H1 (cell line): Measurements from ENCODE around the gene PHTF2. TPM values are rescaled to one million over a fixed set of nuclear protein-coding genes. Genes with fewer than 3 reads are reported as not detected.

Source experiments
- CTCF ChIA-PET: fragments of 300-600 bp; sonication (Branson Sonifier 250); formaldehyde crosslinking; loops from one replicate; lab custom pipeline; 2021; ENCODE audit not compliant: partially characterized antibody; lab: Charles Lee
- POLR2A ChIA-PET: fragments of 300-600 bp; sonication (Branson Sonifier 250); formaldehyde crosslinking; loops from one replicate; lab custom pipeline; 2021; ENCODE audit warnings: inconsistent platforms; ENCODE audit not compliant: partially characterized antibody; lab: Charles Lee
- DNase-seq, 2 experiments: peaks; one replicate each; pipeline versions ENCODE4 v3.0.0 to v3.0.0-alpha.2; 2010 to 2022; ENCODE audit warnings: low spot score in 2 of 2, low read depth in 1 of 2, mixed read lengths in 1 of 2
- FAIRE-seq: peaks from 2 replicates; lab custom pipeline; 2011; peaks lifted over from hg19 to GRCh38; lab: Jason Lieb, UNC
- H2AFZ ChIP-seq: 2 replicates; pipeline ENCODE4 v1.8.1; 2012; ENCODE audit warnings: low read length, inconsistent platforms
- H2AK5ac ChIP-seq: 2 replicates; pipeline ENCODE4 v1.6.1; 2013; ENCODE audit warnings: low read depth, low read length
- H2BK120ac ChIP-seq: replicated peaks from 2 replicates; pipeline ENCODE3; 2013; ENCODE audit warnings: low read depth, low read length, inconsistent platforms
- H2BK12ac ChIP-seq: 2 replicates; pipeline ENCODE4 v1.6.1; 2013; ENCODE audit warnings: low read depth, low read length
- H2BK15ac ChIP-seq: 2 replicates; pipeline ENCODE4 v1.6.1; 2013; ENCODE audit warnings: low read length
- H2BK20ac ChIP-seq: 2 replicates; pipeline ENCODE4 v1.6.1; 2013; ENCODE audit warnings: low read length
- H2BK5ac ChIP-seq: 2 replicates; pipeline ENCODE4 v1.6.1; 2013; ENCODE audit warnings: low read depth, low read length
- H3K14ac ChIP-seq: 2 replicates; pipeline ENCODE4 v1.6.1; 2013; ENCODE audit warnings: inconsistent platforms; ENCODE audit not compliant: insufficient read length
- H3K18ac ChIP-seq: 2 replicates; pipeline ENCODE4 v1.6.1; 2013; ENCODE audit warnings: low read length; ENCODE audit errors: extremely low read depth
- H3K23ac ChIP-seq: 2 replicates; pipeline ENCODE4 v1.6.1; 2013; ENCODE audit warnings: inconsistent platforms; ENCODE audit not compliant: insufficient read length
- H3K23me2 ChIP-seq: 2 replicates; pipeline ENCODE4 v1.6.1; 2013; ENCODE audit warnings: low read depth, low read length
- H3K27ac ChIP-seq: 2 replicates; pipeline ENCODE4 v1.6.1; 2011; ENCODE audit warnings: low read depth, low read length, inconsistent platforms
- H3K27me3 ChIP-seq, 4 experiments: replicated peaks in 1 of 4; 1 replicate in 1 of 4; 2 replicates in 3 of 4; pipeline versions ENCODE4 v1.6.1 to v1.8.1; 2011 to 2013; ENCODE audit warnings: low read length in 3 of 4, mild to moderate bottlenecking in 3 of 4, inconsistent platforms in 2 of 4, mixed read lengths in 2 of 4, moderate library complexity in 1 of 4; ENCODE audit not compliant: control insufficient read depth in 3 of 4, insufficient read depth in 3 of 4; ENCODE audit errors: extremely low read depth in 1 of 4
- H3K36me3 ChIP-seq, 4 experiments: 2 replicates each; pipeline versions ENCODE4 v1.6.1 to v1.8.1; 2011 to 2013; ENCODE audit warnings: mild to moderate bottlenecking in 4 of 4, low read length in 3 of 4, moderate library complexity in 2 of 4, control low read depth in 1 of 4, inconsistent platforms in 1 of 4; ENCODE audit not compliant: insufficient read depth in 4 of 4, control insufficient read depth in 2 of 4
- H3K4ac ChIP-seq: replicated peaks from 2 replicates; pipeline ENCODE3; 2013; ENCODE audit warnings: low read length, low read depth, mixed read lengths, inconsistent platforms; ENCODE audit not compliant: insufficient read length
- H3K4me1 ChIP-seq, 4 experiments: replicated peaks in 1 of 4; 1 replicate in 1 of 4; 2 replicates in 3 of 4; pipeline versions ENCODE4 v1.6.1 to v1.8.1; 2011 to 2013; ENCODE audit warnings: low read length in 3 of 4, inconsistent platforms in 2 of 4, mixed read lengths in 1 of 4; ENCODE audit not compliant: insufficient read depth in 4 of 4, control insufficient read depth in 3 of 4
- H3K4me2 ChIP-seq, 2 experiments: 2 replicates each; pipeline versions ENCODE4 v1.6.1 to v1.8.1; 2011 to 2013; ENCODE audit warnings: low read depth in 2 of 2, low read length in 2 of 2, control low read depth in 1 of 2, inconsistent platforms in 1 of 2, mild to moderate bottlenecking in 1 of 2; ENCODE audit not compliant: insufficient read depth in 1 of 2
- H3K4me3 ChIP-seq, 4 experiments: fragments of 200-600, 300-600 bp in 1 of 4; sonication (generic), shearing (Covaris generic), sonication (Bioruptor Twin) in 1 of 4; 2 replicates each; pipeline versions ENCODE4 v1.5.1 to v1.8.1; 2011 to 2016; ENCODE audit warnings: low read length in 4 of 4, low read depth in 3 of 4, control low read depth in 2 of 4, inconsistent platforms in 2 of 4, mild to moderate bottlenecking in 2 of 4, mixed read lengths in 1 of 4, moderate library complexity in 1 of 4; ENCODE audit not compliant: insufficient read depth in 2 of 4; ENCODE audit errors: extremely low read depth in 1 of 4
- H3K56ac ChIP-seq: replicated peaks from 2 replicates; pipeline ENCODE3; 2013; ENCODE audit warnings: low read depth, mild to moderate bottlenecking, mixed read lengths, low read length, inconsistent platforms; ENCODE audit not compliant: insufficient read length
- H3K79me1 ChIP-seq: 2 replicates; pipeline ENCODE4 v1.6.1; 2013; ENCODE audit warnings: low read depth, low read length, control low read depth
- H3K79me2 ChIP-seq, 2 experiments: 2 replicates each; pipeline versions ENCODE4 v1.6.1 to v1.8.1; 2012 to 2013; ENCODE audit warnings: low read length in 2 of 2, mild to moderate bottlenecking in 2 of 2, inconsistent platforms in 1 of 2; ENCODE audit not compliant: insufficient read depth in 2 of 2, control insufficient read depth in 1 of 2
- H3K9ac ChIP-seq, 4 experiments: replicated peaks in 1 of 4; 1 replicate in 1 of 4; 2 replicates in 3 of 4; pipeline versions ENCODE4 v1.6.1 to v1.8.1; 2011 to 2013; ENCODE audit warnings: low read depth in 3 of 4, low read length in 3 of 4, control low read depth in 2 of 4, mild to moderate bottlenecking in 2 of 4, moderate library complexity in 2 of 4, inconsistent platforms in 1 of 4; ENCODE audit errors: extremely low read depth in 1 of 4
- H3K9me3 ChIP-seq, 2 experiments: 2 replicates each; pipeline versions ENCODE4 v1.6.1 to v1.8.1; 2012 to 2013; ENCODE audit warnings: mild to moderate bottlenecking in 2 of 2, moderate library complexity in 2 of 2, control low read depth in 1 of 2, inconsistent platforms in 1 of 2, low read depth in 1 of 2, low read length in 1 of 2, mixed read lengths in 1 of 2; ENCODE audit not compliant: insufficient read depth in 2 of 2
- H4K20me1 ChIP-seq, 2 experiments: replicated peaks in 1 of 2; 2 replicates each; pipeline versions ENCODE3 to v1.8.1; 2011 to 2013; ENCODE audit warnings: inconsistent platforms in 2 of 2, low read length in 2 of 2, mild to moderate bottlenecking in 1 of 2; ENCODE audit not compliant: insufficient read depth in 2 of 2, control insufficient read depth in 1 of 2
- H4K5ac ChIP-seq: 2 replicates; pipeline ENCODE4 v1.6.1; 2013; ENCODE audit warnings: low read length, low read depth, mixed read lengths, inconsistent platforms; ENCODE audit not compliant: insufficient read length
- H4K8ac ChIP-seq: 2 replicates; pipeline ENCODE4 v1.8.0; 2013; ENCODE audit warnings: mild to moderate bottlenecking, moderate library complexity, low read length, inconsistent platforms; ENCODE audit not compliant: insufficient read depth; ENCODE audit errors: extremely low read depth
- H4K91ac ChIP-seq: replicated peaks from 2 replicates; pipeline ENCODE3; 2013; ENCODE audit warnings: low read length, mixed read lengths, inconsistent platforms; ENCODE audit not compliant: insufficient read length
- BACH1 ChIP-seq: IDR thresholded peaks from 2 replicates; pipeline ENCODE4 v1.6.1; 2012; ENCODE audit warnings: low read length, improper control_type of control experiment
- BCL11A ChIP-seq, 2 experiments: IDR thresholded peaks; one replicate each; pipeline ENCODE4 v1.6.1; 2011; ENCODE audit warnings: low read depth in 2 of 2, low read length in 2 of 2, mild to moderate bottlenecking in 2 of 2
- BRCA1 ChIP-seq: IDR thresholded peaks from 2 replicates; pipeline ENCODE4 v1.6.1; 2012; ENCODE audit warnings: low read depth, low read length, improper control_type of control experiment
- CBX5 ChIP-seq: fragments of 300-800, 300-1000 bp; sonication (generic); IDR thresholded peaks from 2 replicates; pipeline ENCODE4 v1.7.1; 2016; ENCODE audit warnings: antibody characterized with exemption, low read length, low read depth
- CTBP2 ChIP-seq: IDR thresholded peaks from 2 replicates; pipeline ENCODE4 v1.7.0; 2011; ENCODE audit warnings: borderline replicate concordance, mild to moderate bottlenecking, moderate library complexity, mixed read lengths, low read length; ENCODE audit not compliant: insufficient read depth, insufficient read length
- GABPA ChIP-seq: IDR thresholded peaks from 2 replicates; pipeline ENCODE4 v1.6.1; 2011; ENCODE audit warnings: mild to moderate bottlenecking, low read length, moderate library complexity, borderline replicate concordance; ENCODE audit not compliant: insufficient read depth
- JUND ChIP-seq: IDR thresholded peaks from 2 replicates; pipeline ENCODE4 v1.6.1; 2011; ENCODE audit warnings: mild to moderate bottlenecking, improper control_type of control experiment, low read length
- POLR2A ChIP-seq, 2 experiments: IDR thresholded peaks; 1 replicate in 1 of 2; 2 replicates in 1 of 2; pipeline ENCODE4 v1.6.1; 2011; ENCODE audit warnings: low read depth in 2 of 2, low read length in 2 of 2, mild to moderate bottlenecking in 2 of 2; ENCODE audit errors: control extremely low read depth in 1 of 2
- RFX5 ChIP-seq: IDR thresholded peaks from 2 replicates; pipeline ENCODE4 v1.6.1; 2011; ENCODE audit warnings: low read depth, low read length, improper control_type of control experiment, borderline replicate concordance
- RNF2 ChIP-seq: fragments of 200-900, 300-1000 bp; sonication (generic); IDR thresholded peaks from 2 replicates; pipeline ENCODE4 v1.7.1; 2016; ENCODE audit warnings: borderline replicate concordance, low read depth, mild to moderate bottlenecking, antibody characterized with exemption, low read length; ENCODE audit not compliant: poor library complexity, severe bottlenecking; ENCODE audit errors: missing control alignments
- SAP30 ChIP-seq: fragments of 300-600 bp; sonication (generic); IDR thresholded peaks from 2 replicates; pipeline ENCODE4 v1.7.1; 2012; ENCODE audit warnings: low read length, moderate library complexity, mild to moderate bottlenecking, inconsistent platforms; ENCODE audit not compliant: insufficient read depth, insufficient replicate concordance
- SP1 ChIP-seq: IDR thresholded peaks from 2 replicates; pipeline ENCODE4 v1.6.1; 2011; ENCODE audit warnings: low read depth, low read length
- SRF ChIP-seq: IDR thresholded peaks from 2 replicates; pipeline ENCODE4 v1.6.1; 2011; ENCODE audit warnings: mild to moderate bottlenecking, low read depth, low read length, moderate library complexity
- SUZ12 ChIP-seq: fragments of 200-600 bp; sonication (generic); IDR thresholded peaks from 2 replicates; pipeline ENCODE4 v1.6.1; 2012; ENCODE audit warnings: mild to moderate bottlenecking, inconsistent platforms, low read length, moderate library complexity, mixed read lengths
- WGBS, 2 experiments: shearing (Covaris generic) in 1 of 2; methylation state at CpG; one replicate each; pipeline versions ENCODE4 v1.1.6 to v1.1.7; 2013 to 2015; ENCODE audit warnings: low lambda C conversion rate in 2 of 2, mixed read lengths in 2 of 2, inconsistent platforms in 1 of 2, low coverage in 1 of 2, missing lambda C conversion rate in 1 of 2; ENCODE audit not compliant: insufficient replicate concordance in 2 of 2, insufficient coverage in 1 of 2, insufficient read length in 1 of 2; ENCODE audit errors: extremely low coverage in 1 of 2, missing lambda C conversion rate in 1 of 2; 5-methylcytosine and 5-hydroxymethylcytosine counted together
- polyA plus RNA-seq, 7 experiments: library from polyadenylated mRNA; depleted of rRNA in 3 of 7; stranded (reverse) in 5 of 7; unstranded in 2 of 7; fragments of >200 nt in 5 of 7; fragments of 200-250 nt in 2 of 7; gene quantifications; 1 replicate in 5 of 7; 2 replicates in 1 of 7; 4 replicates in 1 of 7; pipeline versions ENCODE4 v1.2.1 to v1.2.3, GENCODE V29; 2011 to 2013; ENCODE audit warnings: missing spikeins in 2 of 7, mixed read lengths in 2 of 7
- total RNA-seq: library from RNA; stranded (reverse); fragmentation: NEBNext Ultra II Directional; extraction: Animal tissue kit (Norgen Biotek cat#: 25700); gene quantifications from 2 replicates; pipeline ENCODE4 v1.2.1, GENCODE V29; 2021
- TF ChIP-seq, protein P1 (sequence below): IDR thresholded peaks from 2 replicates; pipeline ENCODE4 v1.6.1; 2012; ENCODE audit warnings: inconsistent platforms

Gene PHTF2
- total and polyA plus RNA-seq, 2 of the 8 experiments (the other 6 are each of a cell fraction or from before 2014, with no cell fraction given) = 9.0 to 25.4 TPM

GRCh38 chr7:77959080-77959479 lies 160.5 kb downstream of the PHTF2 start:
- Histone ChIP-seq H3K79me2 (no peaks in the 10 kb centered on the region), H3K4me2 (no peak overlapping the region), H4K20me1 (no peaks in the 10 kb centered on the region), H2BK5ac (no peak overlapping the region), H2BK120ac (no peak overlapping the region), H3K56ac (no peak overlapping the region), H2AFZ (no peak overlapping the region), H3K4ac (no peak overlapping the region), H3K9me3 (no peaks in the 10 kb centered on the region), H3K14ac (no peak overlapping the region), H3K18ac (no peak overlapping the region), H2AK5ac (no peak overlapping the region), H3K36me3 (no peaks in the 10 kb centered on the region), H3K4me1 (no peaks in the 10 kb centered on the region), H3K4me3 (no peak overlapping the region), H3K23ac (no peak overlapping the region), H3K79me1 (no peaks in the 10 kb centered on the region), H3K27me3 (no peaks in the 10 kb centered on the region), H3K27ac (no peak overlapping the region), H2BK15ac (no peak overlapping the region), H2BK20ac (no peak overlapping the region), H4K5ac (no peak overlapping the region), H4K8ac (no peak overlapping the region), H3K23me2 (no peaks in the 10 kb centered on the region), H2BK12ac (no peak overlapping the region), H3K9ac (no peak overlapping the region), H4K91ac (no peak overlapping the region)
- POLR2A ChIA-PET = no interaction called here
- FAIRE-seq (no peak), DNase-seq (no peak)
- CTCF ChIA-PET = interaction anchor here (0.6 kb wide), 2 partner anchors 24 to 1341 kb away, joined by 4 read pairs; no protein-coding TSS in a partner anchor
- 84% methylated on average over 2 of the region's 2 CpGs; no CpG with 5 or more reads in 1 of the 2 experiments for WGBS, 2 experiments
- TF ChIP-seq BACH1 (no peak), BRCA1 (no peak), RNF2 (no peak), GABPA (no peak), SUZ12 (no peak), BCL11A (IDR thresholded peaks at IDR 0.05; ENCODE audit: low read depth in 2 of 2, low read length in 2 of 2) (no peak), SRF (no peak), POLR2A (IDR thresholded peaks at IDR 0.05; ENCODE audit: control extremely low read depth in 1 of 2, low read depth in 2 of 2, low read length in 2 of 2) (no peak), CTBP2 (no peak), SAP30 (no peak), SP1 (no peak), RFX5 (no peak), CBX5 (no peak), JUND (no peak)
- TF ChIP-seq, protein P1, sequence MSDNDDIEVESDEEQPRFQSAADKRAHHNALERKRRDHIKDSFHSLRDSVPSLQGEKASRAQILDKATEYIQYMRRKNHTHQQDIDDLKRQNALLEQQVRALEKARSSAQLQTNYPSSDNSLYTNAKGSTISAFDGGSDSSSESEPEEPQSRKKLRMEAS = no peak
